ENCODE measurements around the gene LIMK2.

GRCh38 chr22:31291481-31292235 is 79.6 kb downstream of the LIMK2 start:
- TF ChIP-seq SP1 (IDR thresholded peaks at IDR 0.05) (no peak), FOXM1 (IDR thresholded peaks at IDR 0.05; ENCODE audit: borderline replicate concordance) (no peak), BHLHE40 (IDR thresholded peaks at IDR 0.05; ENCODE audit: borderline replicate concordance) (no peak), NFRKB (IDR thresholded peaks at IDR 0.05) (no peak), ELF4 (IDR thresholded peaks at IDR 0.05) (no peak), CTBP1 (IDR thresholded peaks at IDR 0.05; ENCODE audit: borderline replicate concordance) (no peak), HDGF (IDR thresholded peaks at IDR 0.05; ENCODE audit: borderline replicate concordance) (no peak), SUZ12 (IDR thresholded peaks at IDR 0.05) (no peak), ZNF384 (IDR thresholded peaks at IDR 0.05) (no peak), FOXA1 (IDR thresholded peaks at IDR 0.05) (no peak)
